K562 (cell line): ENCODE measurements around the gene ZDHHC16. TPM values are rescaled to one million over a fixed set of nuclear protein-coding genes. Genes with fewer than 3 reads are reported as not detected.
A peak's percentile ranks its signal among the peaks of the same experiment; 100 is the strongest.

ENCODE experiments used
- ATAC-seq: fragments of 200-7000 bp; cut with Tn5 transposase; 3 replicates; pipeline ENCODE4 v1.9.1; 2020; ENCODE audit warnings: moderate library complexity
- BruUV-seq: library from RNA; stranded (reverse); fragments of 400-500 nt; replicated peaks from 2 replicates; lab custom pipeline; 2021; lab: Mats Ljungman, UMichigan
- CTCF ChIA-PET: fragments of 300-600 bp; formaldehyde crosslinking; extraction: SDS; loops from one replicate; lab custom pipeline; 2021; ENCODE audit warnings: low intra/inter-chr PET ratio; lab: Yijun Ruan, JAX
- POLR2A ChIA-PET: fragments of 300-600, 350-650 bp; sonication (Branson Sonifier 250); formaldehyde crosslinking; extraction: SDS; loops from one replicate; lab custom pipeline; 2021; ENCODE audit warnings: antibody characterized with exemption, inconsistent platforms; lab: Yijun Ruan, JAX
- DNase-seq, 4 experiments: peaks; one replicate each; pipeline versions ENCODE4 v3.0.0 to v3.0.0-alpha.2; 2011 to 2018; ENCODE audit warnings: low spot score in 3 of 4, mixed read lengths in 3 of 4; ENCODE audit errors: extremely low read depth in 1 of 4
- FAIRE-seq: peaks from 2 replicates; lab custom pipeline; 2011; peaks lifted over from hg19 to GRCh38; lab: Jason Lieb, UNC
- H2AFZ ChIP-seq: 2 replicates; pipeline ENCODE4 v1.6.0; 2011; ENCODE audit warnings: low read depth, low read length, control low read depth, inconsistent platforms
- H3K27ac ChIP-seq: fragments of 200-600 bp; 3 replicates; pipeline ENCODE4 v1.8.0; 2011; ENCODE audit warnings: low read depth, mild to moderate bottlenecking, control low read depth, inconsistent platforms, low read length, moderate library complexity, mixed read lengths; ENCODE audit errors: extremely low read depth
- H3K27me3 ChIP-seq, 2 experiments: fragments of 300-600 bp in 1 of 2; 2 replicates in 1 of 2; 3 replicates in 1 of 2; pipeline versions ENCODE4 v1.6.0 to v1.8.0; 2011; ENCODE audit warnings: inconsistent platforms in 2 of 2, low read length in 2 of 2, mild to moderate bottlenecking in 1 of 2, mixed read lengths in 1 of 2, moderate library complexity in 1 of 2; ENCODE audit not compliant: control insufficient read depth in 2 of 2, insufficient read depth in 2 of 2
- H3K36me3 ChIP-seq: fragments of 300-600 bp; 3 replicates; pipeline ENCODE4 v1.8.0; 2011; ENCODE audit warnings: mild to moderate bottlenecking, low read length, inconsistent platforms; ENCODE audit not compliant: control insufficient read depth, insufficient read depth
- H3K4me1 ChIP-seq, 2 experiments: fragments of 200-600 bp in 1 of 2; replicated peaks in 1 of 2; 2 replicates in 1 of 2; 3 replicates in 1 of 2; pipeline versions ENCODE4 v1.5.1 to v1.8.0; 2011; ENCODE audit warnings: inconsistent platforms in 2 of 2, low read length in 2 of 2, mild to moderate bottlenecking in 1 of 2, mixed read lengths in 1 of 2, moderate library complexity in 1 of 2; ENCODE audit not compliant: control insufficient read depth in 2 of 2, insufficient read depth in 2 of 2
- H3K4me2 ChIP-seq: 2 replicates; pipeline ENCODE4 v1.6.1; 2011; ENCODE audit warnings: low read length, control low read depth, inconsistent platforms, mixed read lengths; ENCODE audit not compliant: insufficient read depth
- H3K4me3 ChIP-seq: fragments of 200-600 bp; sonication (generic), shearing (Covaris generic); 2 replicates; pipeline ENCODE4 v1.5.1; 2016; ENCODE audit warnings: control low read depth, inconsistent platforms
- H3K79me2 ChIP-seq: fragments of 200-600 bp; 3 replicates; pipeline ENCODE4 v1.8.0; 2011; ENCODE audit warnings: low read length, inconsistent platforms; ENCODE audit not compliant: control insufficient read depth, insufficient read depth
- H3K9ac ChIP-seq, 2 experiments: 2 replicates each; pipeline versions ENCODE4 v1.6.0 to v1.6.1; 2011; ENCODE audit warnings: low read depth in 2 of 2, low read length in 2 of 2, control low read depth in 1 of 2, inconsistent platforms in 1 of 2, mild to moderate bottlenecking in 1 of 2, mixed read lengths in 1 of 2; ENCODE audit not compliant: insufficient read depth in 1 of 2
- H3K9me1 ChIP-seq: one replicate; pipeline ENCODE4 v1.6.0; 2011; ENCODE audit warnings: inconsistent platforms, mild to moderate bottlenecking, low read length, moderate library complexity; ENCODE audit not compliant: control insufficient read depth, insufficient read depth
- H3K9me3 ChIP-seq: replicated peaks from 2 replicates; pipeline ENCODE4 v1.5.1; 2011; ENCODE audit warnings: low read depth, low read length, inconsistent platforms; ENCODE audit not compliant: control insufficient read depth, insufficient read depth
- H4K20me1 ChIP-seq: replicated peaks from 2 replicates; pipeline ENCODE4 v1.6.1; 2011; ENCODE audit warnings: low read length, inconsistent platforms, mixed read lengths; ENCODE audit not compliant: control insufficient read depth, insufficient read depth
- BCLAF1 ChIP-seq, 2 experiments: fragments of 450-650 bp in 1 of 2; IDR thresholded peaks; 2 replicates each; pipeline ENCODE4 v1.6.1; 2011 to 2017; ENCODE audit warnings: low read depth in 2 of 2, antibody characterized with exemption in 1 of 2, borderline replicate concordance in 1 of 2, low read length in 1 of 2, mild to moderate bottlenecking in 1 of 2, mixed read lengths in 1 of 2; ENCODE audit not compliant: control insufficient read depth in 1 of 2
- DDX20 ChIP-seq: fragments of 450-650 bp; IDR thresholded peaks from 2 replicates; pipeline ENCODE4 v1.6.1; 2016; ENCODE audit warnings: missing genetic modification characterization, low read depth, mild to moderate bottlenecking, missing compliant biosample characterization, moderate library complexity
- ETV1 ChIP-seq: fragments of 450-650 bp; conservative IDR thresholded peaks from 2 replicates; pipeline ENCODE4 v1.6.1; 2016; ENCODE audit warnings: missing genetic modification characterization, control low read depth, low read depth, missing compliant biosample characterization
- NR2C2 ChIP-seq, 2 experiments: fragments of 200-800 bp in 1 of 2; sonication (Bioruptor generic) in 1 of 2; sonication (generic) in 1 of 2; formaldehyde crosslinking in 1 of 2; IDR thresholded peaks; 2 replicates each; pipeline versions ENCODE4 v1.6.1 to v1.8.0; 2016 to 2022; ENCODE audit warnings: mild to moderate bottlenecking in 1 of 2, missing compliant biosample characterization in 1 of 2, missing genetic modification characterization in 1 of 2, missing genetic modification reagents in 1 of 2
- TAF7 ChIP-seq: fragments of 450-650 bp; IDR thresholded peaks from 2 replicates; pipeline ENCODE4 v1.6.1; 2016; ENCODE audit warnings: missing genetic modification characterization, missing compliant biosample characterization
- TCF7 ChIP-seq: sonication (generic); IDR thresholded peaks from 2 replicates; pipeline ENCODE4 v1.6.1; 2016; ENCODE audit warnings: antibody characterized with exemption, borderline replicate concordance
- ZNF76 ChIP-seq: fragments of 250-450 bp; sonication (Bioruptor Pico); IDR thresholded peaks from 2 replicates; pipeline ENCODE4 v1.4.0; 2020; ENCODE audit warnings: mild to moderate bottlenecking, moderate library complexity, borderline replicate concordance
- WGBS: fragments of 100-300 bp; shearing (Covaris generic); methylation state at CpG from one replicate; pipeline ENCODE4 v1.1.6; 2016; ENCODE audit warnings: low coverage, mixed read lengths; ENCODE audit not compliant: insufficient coverage; ENCODE audit errors: missing lambda C conversion rate; 5-methylcytosine and 5-hydroxymethylcytosine counted together
- in situ Hi-C: fragments of 300-500 bp; cut with MboI; formaldehyde crosslinking; loops from 4 replicates; pipeline ENCODE4 v1.15.0; 2018; ENCODE audit warnings: inconsistent platforms, mixed read lengths
- intact Hi-C: fragments of 100-400 bp; cut with micrococcal nuclease; formaldehyde crosslinking; loops from 2 replicates; pipeline ENCODE4 v1.14.2; 2022
- polyA plus RNA-seq, 8 experiments: library from polyadenylated mRNA; depleted of rRNA in 4 of 8; stranded (reverse) in 5 of 8; unstranded in 3 of 8; fragments of >200 nt; fragmentation: Nextera tagmentation in 2 of 8; fragmentation: Illumina TruSeq in 1 of 8; extraction: Ambion mirVana in 2 of 8; extraction: Trizol in 1 of 8; gene quantifications; 2 replicates each; pipeline versions ENCODE4 v1.2.1 to v1.2.3, GENCODE V29; 2011 to 2014; ENCODE audit warnings: inconsistent platforms in 1 of 8, missing spikeins in 1 of 8
- total RNA-seq, 7 experiments: library from RNA; depleted of rRNA in 6 of 7; stranded (reverse); fragments of >200 nt in 6 of 7; fragmentation: Illumina TruSeq in 2 of 7; extraction: Trizol in 2 of 7; gene quantifications; 2 replicates each; pipeline versions ENCODE4 v1.2.1 to v1.2.3, GENCODE V29; 2011 to 2021; ENCODE audit warnings: low replicate concordance in 1 of 7

Gene ZDHHC16
- total and polyA plus RNA-seq, 9 of the 15 experiments (the other 6 are each of a cell fraction or from before 2014, with no cell fraction given) = 12.5 to 33.8 (median 21.3) TPM

GRCh38 chr10:97494863-97495506 is 49.0 kb downstream of the ZDHHC16 start:
- in situ Hi-C loops (no loop called here), intact Hi-C loops (no loop called here)
- Histone ChIP-seq H4K20me1 (peaks cover 20% of the 10 kb centered on the region; the same call in 1 of the 2 replicates), H3K9me1 (no peaks in the 10 kb centered on the region), H3K36me3 (peaks cover 32% of the 10 kb centered on the region; the same call in 2 of the 3 replicates), H3K79me2 (peaks cover 79% of the 10 kb centered on the region), H3K9ac (peak overlapping the region in 1 of 2 experiments; percentile 71; a peak in 2 of 4 replicates), H2AFZ (no peak overlapping the region), H3K27ac (no peak overlapping the region), H3K9me3 (no peaks in the 10 kb centered on the region), H3K4me1 (peaks cover 5 to 30% of the 10 kb centered on the region in 2 experiments; a peak in 4 of 5 replicates), H3K27me3 (peaks cover 4 to 10% of the 10 kb centered on the region in 2 experiments; a peak in 3 of 5 replicates), H3K4me3 (no peak overlapping the region), H3K4me2 (peak overlapping the region; percentile 18; the same call in 1 of the 2 replicates)
- ATAC-seq = no peak
- BruUV-seq = TSS peak; percentile 8
- CTCF ChIA-PET = no interaction called here
- no peak for DNase-seq
- no peak for TF ChIP-seq TCF7
- TF ChIP-seq ZNF76 (CRISPR knock-in tag) = no peak
- TF ChIP-seq DDX20 (tag) = no peak
- TF ChIP-seq TAF7 = no peak
- no peak for TF ChIP-seq NR2C2 (CRISPR knock-in tag; IDR thresholded peaks at IDR 0.05)
- no peak for TF ChIP-seq NR2C2 (tag; IDR thresholded peaks at IDR 0.05)
- TF ChIP-seq ETV1 = no peak
- no peak for TF ChIP-seq BCLAF1 (IDR thresholded peaks at IDR 0.05; ENCODE audit: borderline replicate concordance in 1 of 2, control insufficient read depth in 1 of 2, low read depth in 2 of 2, low read length in 1 of 2)
- FAIRE-seq = peak; percentile 64
- POLR2A ChIA-PET = interaction anchor here (0.9 kb wide), 1 partner anchor 11 kb away, joined by 3 read pairs; no protein-coding TSS in a partner anchor
- 59% methylated on average over 7 of the region's 7 CpGs for WGBS
